HEK293 (cell line): ENCODE results near the gene EYS.

Experiments used
- CTCF ChIA-PET: fragments of 350-600 bp; formaldehyde crosslinking; extraction: SDS; loops from one replicate; lab custom pipeline; 2021; ENCODE audit warnings: antibody characterized with exemption; lab: Yijun Ruan, JAX
- POLR2A ChIA-PET: fragments of 300-600 bp; formaldehyde crosslinking; extraction: SDS; loops from one replicate; lab custom pipeline; 2020; ENCODE audit warnings: antibody characterized with exemption, inconsistent platforms; lab: Yijun Ruan, JAX
- H3K27ac ChIP-seq: fragments of 200-500 bp; sonication (Bioruptor generic); 2 replicates; pipeline ENCODE4 v1.5.1; 2014; ENCODE audit warnings: low read depth, low read length, control low read depth, inconsistent platforms; ENCODE audit errors: extremely low read depth
- H3K36me3 ChIP-seq, 2 experiments: fragments of 200-500 bp in 1 of 2; sonication (Bioruptor generic) in 1 of 2; 1 replicate in 1 of 2; 2 replicates in 1 of 2; pipeline ENCODE4 v1.5.1; 2014 to 2017; ENCODE audit warnings: inconsistent platforms in 2 of 2, low read length in 2 of 2; ENCODE audit not compliant: control insufficient read depth in 2 of 2, insufficient read depth in 1 of 2
- H3K4me1 ChIP-seq: fragments of 200-500 bp; sonication (Bioruptor generic); 2 replicates; pipeline ENCODE4 v1.5.1; 2014; ENCODE audit warnings: mild to moderate bottlenecking, low read length, inconsistent platforms; ENCODE audit not compliant: control insufficient read depth, insufficient read depth
- H3K4me3 ChIP-seq: 2 replicates; pipeline ENCODE4 v1.5.1; 2011; ENCODE audit warnings: low read depth, mild to moderate bottlenecking, control low read depth, low read length, moderate library complexity
- H3K9me3 ChIP-seq: fragments of 200-500 bp; sonication (Bioruptor generic); 2 replicates; pipeline ENCODE4 v1.5.1; 2014; ENCODE audit warnings: low read depth, low read length, inconsistent platforms; ENCODE audit not compliant: control insufficient read depth, insufficient read depth
- BCL11A ChIP-seq: fragments of 450-650 bp; formaldehyde crosslinking; IDR thresholded peaks from 2 replicates; pipeline ENCODE4 v1.5.1; 2016; ENCODE audit warnings: low read depth, missing biosample characterization, missing genetic modification characterization
- FEZF1 ChIP-seq: fragments of 450-650 bp; formaldehyde crosslinking; IDR thresholded peaks from 2 replicates; pipeline ENCODE4 v1.5.1; 2016; ENCODE audit warnings: missing biosample characterization, missing genetic modification characterization
- MZF1 ChIP-seq: fragments of 450-650 bp; formaldehyde crosslinking; IDR thresholded peaks from 2 replicates; pipeline ENCODE4 v1.5.1; 2017; ENCODE audit warnings: missing biosample characterization, missing genetic modification characterization, borderline replicate concordance
- SALL2 ChIP-seq: fragments of 450-650 bp; formaldehyde crosslinking; IDR thresholded peaks from 2 replicates; pipeline ENCODE4 v1.5.0; 2017; ENCODE audit warnings: missing biosample characterization, mild to moderate bottlenecking, missing genetic modification characterization, borderline replicate concordance
- ZFHX2 ChIP-seq: fragments of 450-650 bp; formaldehyde crosslinking; conservative IDR thresholded peaks from 2 replicates; pipeline ENCODE4 v1.5.1; 2016; ENCODE audit warnings: missing biosample characterization, missing genetic modification characterization
- ZFP41 ChIP-seq: fragments of 450-650 bp; formaldehyde crosslinking; IDR thresholded peaks from 2 replicates; pipeline ENCODE4 v1.5.1; 2016; ENCODE audit warnings: missing biosample characterization, missing genetic modification characterization, borderline replicate concordance
- ZNF114 ChIP-seq: fragments of 450-650 bp; formaldehyde crosslinking; IDR thresholded peaks from 2 replicates; pipeline ENCODE4 v1.5.0; 2017; ENCODE audit warnings: missing biosample characterization, missing genetic modification characterization
- ZNF138 ChIP-seq: fragments of 450-650 bp; formaldehyde crosslinking; IDR thresholded peaks from 2 replicates; pipeline ENCODE4 v1.5.1; 2016; ENCODE audit warnings: missing biosample characterization, missing genetic modification characterization, borderline replicate concordance
- ZNF174 ChIP-seq: fragments of 450-650 bp; formaldehyde crosslinking; IDR thresholded peaks from 2 replicates; pipeline ENCODE4 v1.5.0; 2017; ENCODE audit warnings: missing biosample characterization, mild to moderate bottlenecking, missing genetic modification characterization
- ZNF214 ChIP-seq: fragments of 450-650 bp; formaldehyde crosslinking; IDR thresholded peaks from 2 replicates; pipeline ENCODE4 v1.5.1; 2017; ENCODE audit warnings: missing biosample characterization, mild to moderate bottlenecking, missing genetic modification characterization, borderline replicate concordance
- ZNF292 ChIP-seq: fragments of 450-650 bp; formaldehyde crosslinking; IDR thresholded peaks from 2 replicates; pipeline ENCODE4 v1.5.1; 2016; ENCODE audit warnings: low read depth, missing biosample characterization, missing genetic modification characterization, borderline replicate concordance
- ZNF354C ChIP-seq: fragments of 450-650 bp; formaldehyde crosslinking; IDR thresholded peaks from 2 replicates; pipeline ENCODE4 v1.5.1; 2016; ENCODE audit warnings: missing biosample characterization, missing genetic modification characterization, low read depth, borderline replicate concordance
- ZNF366 ChIP-seq: fragments of 450-650 bp; formaldehyde crosslinking; conservative IDR thresholded peaks from 2 replicates; pipeline ENCODE4 v1.5.1; 2016; ENCODE audit warnings: missing biosample characterization, missing genetic modification characterization
- ZNF416 ChIP-seq: fragments of 450-650 bp; formaldehyde crosslinking; IDR thresholded peaks from 2 replicates; pipeline ENCODE4 v1.5.1; 2016; ENCODE audit warnings: missing biosample characterization, missing genetic modification characterization
- ZNF433 ChIP-seq: fragments of 450-650 bp; formaldehyde crosslinking; IDR thresholded peaks from 2 replicates; pipeline ENCODE4 v1.5.1; 2016; ENCODE audit warnings: missing biosample characterization, missing genetic modification characterization, low read depth
- ZNF501 ChIP-seq: fragments of 450-650 bp; formaldehyde crosslinking; IDR thresholded peaks from 2 replicates; pipeline ENCODE4 v1.5.1; 2016; ENCODE audit warnings: missing biosample characterization, missing genetic modification characterization
- ZNF514 ChIP-seq: fragments of 450-650 bp; formaldehyde crosslinking; IDR thresholded peaks from 2 replicates; pipeline ENCODE4 v1.5.1; 2016; ENCODE audit warnings: missing biosample characterization, missing genetic modification characterization
- ZNF629 ChIP-seq: fragments of 450-650 bp; formaldehyde crosslinking; IDR thresholded peaks from 2 replicates; pipeline ENCODE4 v1.5.1; 2017; ENCODE audit warnings: missing biosample characterization, missing genetic modification characterization
- ZNF654 ChIP-seq: fragments of 450-650 bp; formaldehyde crosslinking; IDR thresholded peaks from 2 replicates; pipeline ENCODE4 v1.5.1; 2016; ENCODE audit warnings: low read depth, missing biosample characterization, missing genetic modification characterization
- ZNF677 ChIP-seq: fragments of 450-650 bp; IDR thresholded peaks from 2 replicates; pipeline ENCODE4 v1.5.0; 2018; ENCODE audit warnings: missing biosample characterization, mild to moderate bottlenecking, missing genetic modification characterization, moderate library complexity
- ZNF776 ChIP-seq: fragments of 450-650 bp; formaldehyde crosslinking; IDR thresholded peaks from 2 replicates; pipeline ENCODE4 v1.5.0; 2017; ENCODE audit warnings: missing biosample characterization, missing genetic modification characterization, borderline replicate concordance
- ZNF777 ChIP-seq: fragments of 450-650 bp; formaldehyde crosslinking; IDR thresholded peaks from 2 replicates; pipeline ENCODE4 v1.5.1; 2017; ENCODE audit warnings: missing biosample characterization, missing genetic modification characterization, borderline replicate concordance
- TF ChIP-seq, protein P1 (sequence below): sonication (generic); formaldehyde crosslinking; IDR thresholded peaks from 2 replicates; pipeline ENCODE4 v1.8.1; 2022; ENCODE audit warnings: mild to moderate bottlenecking, moderate library complexity, missing genetic modification reagents
- TF ChIP-seq, protein P2 (sequence below): fragments of 450-650 bp; formaldehyde crosslinking; IDR thresholded peaks from 2 replicates; pipeline ENCODE4 v1.5.1; 2016; ENCODE audit warnings: missing biosample characterization, missing genetic modification characterization
- TF ChIP-seq, protein P3 (sequence below): fragments of 450-650 bp; formaldehyde crosslinking; IDR thresholded peaks from 2 replicates; pipeline ENCODE4; 2016; ENCODE audit warnings: missing biosample characterization, missing genetic modification characterization
- TF ChIP-seq, protein P4 (sequence below): fragments of 450-650 bp; formaldehyde crosslinking; IDR thresholded peaks from 2 replicates; pipeline ENCODE4 v1.5.1; 2016; ENCODE audit warnings: missing biosample characterization, missing genetic modification characterization

The EYS gene

DNA sequence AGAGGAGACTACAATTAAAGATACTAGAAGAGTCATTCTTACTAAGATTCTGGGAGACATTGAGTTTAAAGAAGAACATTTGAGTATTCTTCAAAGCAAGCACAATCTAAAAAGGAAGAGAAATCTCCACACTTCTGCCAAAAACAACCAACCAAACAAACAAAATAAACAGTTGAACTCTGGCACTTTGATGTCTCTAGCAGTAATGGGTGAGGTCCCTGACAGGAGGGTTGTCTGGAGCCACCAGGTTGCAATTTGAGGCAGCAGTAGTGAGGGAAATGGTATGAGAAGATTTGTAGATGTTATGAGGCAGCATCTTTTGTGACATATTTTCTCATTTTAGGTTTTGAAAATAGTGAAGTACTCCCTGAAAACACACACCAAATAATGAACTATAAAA lies 1963.3 kb downstream of the EYS start (continued):
- TF ChIP-seq, protein P1, sequence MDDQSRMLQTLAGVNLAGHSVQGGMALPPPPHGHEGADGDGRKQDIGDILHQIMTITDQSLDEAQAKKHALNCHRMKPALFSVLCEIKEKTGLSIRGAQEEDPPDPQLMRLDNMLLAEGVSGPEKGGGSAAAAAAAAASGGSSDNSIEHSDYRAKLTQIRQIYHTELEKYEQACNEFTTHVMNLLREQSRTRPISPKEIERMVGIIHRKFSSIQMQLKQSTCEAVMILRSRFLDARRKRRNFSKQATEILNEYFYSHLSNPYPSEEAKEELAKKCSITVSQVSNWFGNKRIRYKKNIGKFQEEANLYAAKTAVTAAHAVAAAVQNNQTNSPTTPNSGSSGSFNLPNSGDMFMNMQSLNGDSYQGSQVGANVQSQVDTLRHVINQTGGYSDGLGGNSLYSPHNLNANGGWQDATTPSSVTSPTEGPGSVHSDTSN (CRISPR knock-in tag): no peak
- TF ChIP-seq, protein P2, sequence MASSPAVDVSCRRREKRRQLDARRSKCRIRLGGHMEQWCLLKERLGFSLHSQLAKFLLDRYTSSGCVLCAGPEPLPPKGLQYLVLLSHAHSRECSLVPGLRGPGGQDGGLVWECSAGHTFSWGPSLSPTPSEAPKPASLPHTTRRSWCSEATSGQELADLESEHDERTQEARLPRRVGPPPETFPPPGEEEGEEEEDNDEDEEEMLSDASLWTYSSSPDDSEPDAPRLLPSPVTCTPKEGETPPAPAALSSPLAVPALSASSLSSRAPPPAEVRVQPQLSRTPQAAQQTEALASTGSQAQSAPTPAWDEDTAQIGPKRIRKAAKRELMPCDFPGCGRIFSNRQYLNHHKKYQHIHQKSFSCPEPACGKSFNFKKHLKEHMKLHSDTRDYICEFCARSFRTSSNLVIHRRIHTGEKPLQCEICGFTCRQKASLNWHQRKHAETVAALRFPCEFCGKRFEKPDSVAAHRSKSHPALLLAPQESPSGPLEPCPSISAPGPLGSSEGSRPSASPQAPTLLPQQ: no peak
- TF ChIP-seq ZNF501 (tag by site-specific recombination) (no peak), ZNF514 (no peak), ZNF677 (no peak), ZFP41 (no peak), ZNF433 (tag by site-specific recombination) (no peak), BCL11A (tag by site-specific recombination) (no peak)

DNA sequence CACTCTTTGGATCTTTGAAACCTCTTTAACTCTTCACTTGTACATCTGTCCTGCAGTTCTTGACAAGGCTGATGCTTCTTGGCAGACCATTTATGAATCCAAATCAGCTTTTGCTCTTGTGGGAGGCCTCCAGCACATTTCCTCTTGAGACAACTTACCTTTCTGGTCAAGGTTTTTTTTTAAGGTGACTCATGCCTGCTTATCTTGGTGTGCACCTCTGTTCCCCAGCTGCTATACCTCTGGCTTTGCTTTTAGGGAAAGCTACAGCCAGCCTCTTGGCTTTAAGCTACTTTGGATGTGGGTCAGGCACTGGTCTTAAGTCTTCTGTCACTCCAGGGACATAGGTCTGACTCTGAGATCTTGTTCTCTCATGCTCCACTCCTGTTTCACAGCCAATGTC lies 1965.0 kb downstream of the EYS start:
- no peak overlapping the region for H3K4me3 ChIP-seq
- H3K27ac ChIP-seq: no peak overlapping the region
- no peaks in the 10 kb centered on the region for H3K4me1 ChIP-seq
- no peaks in the 10 kb centered on the region for H3K36me3 ChIP-seq
- ChIA-PET POLR2A (no interaction called here), CTCF (interaction anchor here (0.6 to 0.7 kb wide), 2 partner anchors 59 to 1093 kb away, joined by 3 read pairs; no protein-coding TSS in a partner anchor)
- H3K9me3 ChIP-seq: no peaks in the 10 kb centered on the region
- TF ChIP-seq ZNF776 (tag by site-specific recombination) (no peak), ZNF354C (tag by site-specific recombination) (no peak), ZFHX2 (tag by site-specific recombination) (no peak), ZNF114 (tag by site-specific recombination) (no peak), ZNF292 (tag by site-specific recombination) (no peak), ZNF416 (tag by site-specific recombination) (no peak), ZNF777 (tag by site-specific recombination) (no peak), ZNF138 (tag by site-specific recombination) (no peak), ZNF654 (tag by site-specific recombination) (no peak), SALL2 (tag by site-specific recombination) (no peak)
- TF ChIP-seq, protein P3, sequence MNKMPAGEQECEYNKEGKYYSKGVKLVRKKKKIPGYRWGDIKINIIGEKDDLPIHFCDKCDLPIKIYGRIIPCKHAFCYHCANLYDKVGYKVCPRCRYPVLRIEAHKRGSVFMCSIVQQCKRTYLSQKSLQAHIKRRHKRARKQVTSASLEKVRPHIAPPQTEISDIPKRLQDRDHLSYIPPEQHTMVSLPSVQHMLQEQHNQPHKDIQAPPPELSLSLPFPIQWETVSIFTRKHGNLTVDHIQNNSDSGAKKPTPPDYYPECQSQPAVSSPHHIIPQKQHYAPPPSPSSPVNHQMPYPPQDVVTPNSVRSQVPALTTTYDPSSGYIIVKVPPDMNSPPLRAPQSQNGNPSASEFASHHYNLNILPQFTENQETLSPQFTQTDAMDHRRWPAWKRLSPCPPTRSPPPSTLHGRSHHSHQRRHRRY (tag by site-specific recombination): no peak

DNA sequence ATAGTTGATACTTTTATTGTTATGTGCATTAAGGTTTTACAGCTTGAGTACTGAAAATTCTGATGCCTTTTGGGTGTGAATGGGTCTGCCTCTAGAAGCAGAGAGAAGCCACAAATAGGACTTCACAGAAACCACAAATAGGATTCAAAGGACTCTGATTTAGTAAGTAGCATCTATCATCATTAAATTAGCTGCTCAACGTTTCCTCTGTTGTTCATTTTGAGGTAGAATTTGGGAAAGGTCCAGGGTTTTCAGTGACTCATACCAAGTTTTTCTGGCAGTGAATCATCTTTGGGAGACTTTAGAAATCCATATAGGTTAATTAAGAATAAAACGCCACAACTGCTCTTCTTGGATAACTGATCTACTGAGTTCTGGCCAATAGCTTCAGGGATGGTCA lies 1966.3 kb downstream of the EYS start:
- ChIA-PET CTCF (interaction anchor here (0.6 to 1.1 kb wide), 3 partner anchors 9 to 1378 kb away, joined by 3 to 4 read pairs (median 3); no protein-coding TSS in a partner anchor), POLR2A (interaction anchor here (1.3 kb wide), 1 partner anchor 18 kb away, joined by 5 read pairs; no protein-coding TSS in a partner anchor)
- Histone ChIP-seq H3K9me3 (no peaks in the 10 kb centered on the region), H3K27ac (no peak overlapping the region), H3K36me3 (no peaks in the 10 kb centered on the region), H3K4me1 (no peaks in the 10 kb centered on the region), H3K4me3 (no peak overlapping the region)
- TF ChIP-seq, protein P3 (tag by site-specific recombination): no peak
- TF ChIP-seq ZNF214 (tag by site-specific recombination) (no peak), ZNF174 (no peak), ZNF629 (tag by site-specific recombination) (no peak), MZF1 (tag by site-specific recombination) (no peak), ZNF366 (0 out of 2 replicates have a peak, but pooled peaks have one; percentile 19), FEZF1 (peak; percentile 54; the same call in 1 of the 2 replicates)
- TF ChIP-seq, protein P4, sequence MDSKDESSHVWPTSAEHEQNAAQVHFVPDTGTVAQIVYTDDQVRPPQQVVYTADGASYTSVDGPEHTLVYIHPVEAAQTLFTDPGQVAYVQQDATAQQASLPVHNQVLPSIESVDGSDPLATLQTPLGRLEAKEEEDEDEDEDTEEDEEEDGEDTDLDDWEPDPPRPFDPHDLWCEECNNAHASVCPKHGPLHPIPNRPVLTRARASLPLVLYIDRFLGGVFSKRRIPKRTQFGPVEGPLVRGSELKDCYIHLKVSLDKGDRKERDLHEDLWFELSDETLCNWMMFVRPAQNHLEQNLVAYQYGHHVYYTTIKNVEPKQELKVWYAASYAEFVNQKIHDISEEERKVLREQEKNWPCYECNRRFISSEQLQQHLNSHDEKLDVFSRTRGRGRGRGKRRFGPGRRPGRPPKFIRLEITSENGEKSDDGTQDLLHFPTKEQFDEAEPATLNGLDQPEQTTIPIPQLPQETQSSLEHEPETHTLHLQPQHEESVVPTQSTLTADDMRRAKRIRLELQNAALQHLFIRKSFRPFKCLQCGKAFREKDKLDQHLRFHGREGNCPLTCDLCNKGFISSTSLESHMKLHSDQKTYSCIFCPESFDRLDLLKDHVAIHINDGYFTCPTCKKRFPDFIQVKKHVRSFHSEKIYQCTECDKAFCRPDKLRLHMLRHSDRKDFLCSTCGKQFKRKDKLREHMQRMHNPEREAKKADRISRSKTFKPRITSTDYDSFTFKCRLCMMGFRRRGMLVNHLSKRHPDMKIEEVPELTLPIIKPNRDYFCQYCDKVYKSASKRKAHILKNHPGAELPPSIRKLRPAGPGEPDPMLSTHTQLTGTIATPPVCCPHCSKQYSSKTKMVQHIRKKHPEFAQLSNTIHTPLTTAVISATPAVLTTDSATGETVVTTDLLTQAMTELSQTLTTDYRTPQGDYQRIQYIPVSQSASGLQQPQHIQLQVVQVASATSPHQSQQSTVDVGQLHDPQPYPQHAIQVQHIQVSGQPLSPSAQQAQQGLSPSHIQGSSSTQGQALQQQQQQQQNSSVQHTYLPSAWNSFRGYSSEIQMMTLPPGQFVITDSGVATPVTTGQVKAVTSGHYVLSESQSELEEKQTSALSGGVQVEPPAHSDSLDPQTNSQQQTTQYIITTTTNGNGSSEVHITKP (tag by site-specific recombination): no peak
